Uterus (tissue), 2 donors: Measurements from ENCODE around the gene RSPH1.
A peak's percentile ranks its signal among the peaks of the same experiment; 100 is the strongest.

Source experiments
- POLR2A ChIP-seq, 2 donors: fragments of 450-650 bp; IDR thresholded peaks; one replicate each; pipeline ENCODE4 v1.6.1; 2016; ENCODE audit warnings: antibody characterized with exemption in 2 of 2, mild to moderate bottlenecking in 1 of 2, moderate library complexity in 1 of 2
- TF ChIP-seq, protein P1 (sequence below), 4 experiments: fragments of 200-600 bp in 2 of 4; fragments of 450-650 bp in 2 of 4; sonication (generic) in 2 of 4; IDR thresholded peaks; one replicate each; pipeline ENCODE4 v1.5.1; 2016 to 2019; ENCODE audit warnings: antibody characterized with exemption in 4 of 4, mild to moderate bottlenecking in 2 of 4, moderate library complexity in 1 of 4

- no peak for TF ChIP-seq POLR2A (IDR thresholded peaks at IDR 0.05)
- TF ChIP-seq, protein P1, sequence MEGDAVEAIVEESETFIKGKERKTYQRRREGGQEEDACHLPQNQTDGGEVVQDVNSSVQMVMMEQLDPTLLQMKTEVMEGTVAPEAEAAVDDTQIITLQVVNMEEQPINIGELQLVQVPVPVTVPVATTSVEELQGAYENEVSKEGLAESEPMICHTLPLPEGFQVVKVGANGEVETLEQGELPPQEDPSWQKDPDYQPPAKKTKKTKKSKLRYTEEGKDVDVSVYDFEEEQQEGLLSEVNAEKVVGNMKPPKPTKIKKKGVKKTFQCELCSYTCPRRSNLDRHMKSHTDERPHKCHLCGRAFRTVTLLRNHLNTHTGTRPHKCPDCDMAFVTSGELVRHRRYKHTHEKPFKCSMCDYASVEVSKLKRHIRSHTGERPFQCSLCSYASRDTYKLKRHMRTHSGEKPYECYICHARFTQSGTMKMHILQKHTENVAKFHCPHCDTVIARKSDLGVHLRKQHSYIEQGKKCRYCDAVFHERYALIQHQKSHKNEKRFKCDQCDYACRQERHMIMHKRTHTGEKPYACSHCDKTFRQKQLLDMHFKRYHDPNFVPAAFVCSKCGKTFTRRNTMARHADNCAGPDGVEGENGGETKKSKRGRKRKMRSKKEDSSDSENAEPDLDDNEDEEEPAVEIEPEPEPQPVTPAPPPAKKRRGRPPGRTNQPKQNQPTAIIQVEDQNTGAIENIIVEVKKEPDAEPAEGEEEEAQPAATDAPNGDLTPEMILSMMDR (IDR thresholded peaks at IDR 0.05) = peak in 1 of 4 experiments; percentile 8
These were observed 41.2 kb upstream of the RSPH1 start for GRCh38 chr21:42537106-42537742.
